GM12873 (cell line): ENCODE data around the gene AP1S3.

Experiments used
- CTCF ChIP-seq: IDR thresholded peaks from 2 replicates; pipeline ENCODE4 v1.5.1; 2012; ENCODE audit warnings: low read depth, mild to moderate bottlenecking, moderate library complexity, low read length, control low read depth; ENCODE audit not compliant: insufficient read depth; ENCODE audit errors: missing control alignments

Gene AP1S3

GRCh38 chr2:223725494-223725893, 111.9 kb downstream of the AP1S3 start:
- no peak for TF ChIP-seq CTCF

GRCh38 chr2:223724861-223725260, 112.5 kb downstream of the AP1S3 start:
- no peak for TF ChIP-seq CTCF

- no peak for TF ChIP-seq CTCF
These were observed 113.4 kb downstream of the AP1S3 start for GRCh38 chr2:223723954-223724411.

GRCh38 chr2:223722226-223722625, 115.2 kb downstream of the AP1S3 start:
- no peak for TF ChIP-seq CTCF

GRCh38 chr2:223721746-223722145, 115.6 kb downstream of the AP1S3 start:
- TF ChIP-seq CTCF: no peak

- TF ChIP-seq CTCF: no peak
These were observed 117.0 kb downstream of the AP1S3 start for GRCh38 chr2:223720367-223720766.

- no peak for TF ChIP-seq CTCF
These were observed 124.7 kb downstream of the AP1S3 start for GRCh38 chr2:223712642-223713041.
